A673 (cell line): ENCODE data around the gene MPP4. TPM values are rescaled to one million over a fixed set of nuclear protein-coding genes. Genes with fewer than 3 reads are reported as not detected.

Source experiments
- BruUV-seq: library from RNA; stranded (reverse); fragments of 400-500 nt; replicated peaks from 2 replicates; lab custom pipeline; 2021; lab: Mats Ljungman, UMichigan
- CTCF ChIA-PET: fragments of 300-600 bp; sonication (Branson Sonifier 250); formaldehyde crosslinking; loops from one replicate; lab custom pipeline; 2022; ENCODE audit warnings: antibody characterized with exemption; lab: Charles Lee
- POLR2A ChIA-PET: fragments of 300-600 bp; sonication (Branson Sonifier 250); formaldehyde crosslinking; loops from one replicate; lab custom pipeline; 2022; ENCODE audit warnings: antibody characterized with exemption; ENCODE audit not compliant: low non-redundant PET; lab: Charles Lee
- DNase-seq: peaks from one replicate; pipeline ENCODE4 v3.0.0-alpha.2; 2015; ENCODE audit warnings: low spot score
- H3K27ac ChIP-seq: fragments of 200-600 bp; sonication (generic); 2 replicates; pipeline ENCODE4 v1.5.1; 2016; ENCODE audit warnings: mixed run types, low read depth, mild to moderate bottlenecking, mixed read lengths, antibody characterized with exemption, low read length; ENCODE audit not compliant: poor library complexity, severe bottlenecking
- H3K27me3 ChIP-seq: fragments of 200-600 bp; sonication (generic); replicated peaks from 2 replicates; pipeline ENCODE4 v1.6.1; 2017; ENCODE audit warnings: mixed run types, low read depth, mild to moderate bottlenecking, mixed read lengths, antibody characterized with exemption, low read length; ENCODE audit not compliant: insufficient read depth, poor library complexity
- H3K36me3 ChIP-seq: fragments of 200-600 bp; sonication (generic); 2 replicates; pipeline ENCODE4 v1.6.1; 2016; ENCODE audit warnings: mixed run types, mild to moderate bottlenecking, mixed read lengths, antibody characterized with exemption, low read length; ENCODE audit not compliant: insufficient read depth, poor library complexity, severe bottlenecking
- H3K4me1 ChIP-seq: fragments of 200-600 bp; sonication (generic); 2 replicates; pipeline ENCODE4 v1.6.1; 2017; ENCODE audit warnings: mixed run types, mild to moderate bottlenecking, mixed read lengths, antibody characterized with exemption, low read length; ENCODE audit not compliant: insufficient read depth, poor library complexity, severe bottlenecking
- H3K4me3 ChIP-seq: fragments of 200-600 bp; sonication (generic); 2 replicates; pipeline ENCODE4 v1.5.1; 2016; ENCODE audit warnings: low read depth, mixed run types, mild to moderate bottlenecking, mixed read lengths, low read length; ENCODE audit not compliant: poor library complexity, severe bottlenecking
- H3K9me3 ChIP-seq: fragments of 200-600 bp; sonication (generic); 2 replicates; pipeline ENCODE4 v1.6.1; 2016; ENCODE audit warnings: mixed run types, low read depth, mild to moderate bottlenecking, mixed read lengths, antibody characterized with exemption, low read length; ENCODE audit not compliant: poor library complexity, severe bottlenecking
- CTCF ChIP-seq: fragments of 300-800, 200-600 bp; sonication (generic); conservative IDR thresholded peaks from 2 replicates; pipeline ENCODE4 v1.5.1; 2017; ENCODE audit warnings: low read depth, mild to moderate bottlenecking, antibody characterized with exemption, low read length, moderate library complexity, mixed read lengths
- EZH2 ChIP-seq: fragments of 200-600 bp; sonication (generic); IDR thresholded peaks from 2 replicates; pipeline ENCODE4 v1.6.1; 2017; ENCODE audit warnings: borderline replicate concordance, low read depth, mild to moderate bottlenecking, mixed read lengths, antibody characterized with exemption, low read length; ENCODE audit not compliant: poor library complexity, severe bottlenecking
- intact Hi-C: fragments of 100-400 bp; cut with micrococcal nuclease; formaldehyde crosslinking; loops from one replicate; pipeline ENCODE4 v1.10.0; 2022; ENCODE audit not compliant: unreplicated experiment
- total RNA-seq: library from RNA; stranded (reverse); gene quantifications from 2 replicates; pipeline ENCODE4 v1.2.3, GENCODE V29; 2021

MPP4 gene
- total RNA-seq, 1 experiment from 2014 or later = 1.6 TPM

- intact Hi-C loops = no loop called here
- Histone ChIP-seq H3K4me1 (no peaks in the 10 kb centered on the region), H3K4me3 (no peak overlapping the region), H3K27me3 (no peaks in the 10 kb centered on the region), H3K27ac (no peak overlapping the region), H3K36me3 (no peaks in the 10 kb centered on the region), H3K9me3 (no peaks in the 10 kb centered on the region)
- ChIA-PET CTCF (no interaction called here), POLR2A (no interaction called here)
- DNase-seq = no peak
- no TSS peak for BruUV-seq
- TF ChIP-seq EZH2 (no peak), CTCF (no peak)
Measured at GRCh38 chr2:201660293-201660895, 38.0 kb downstream of the MPP4 start.

GRCh38 chr2:201656740-201657139 is 41.7 kb downstream of the MPP4 start:
- intact Hi-C loops = no loop called here
- no peak overlapping the region for H3K4me3 ChIP-seq
- H3K4me1 ChIP-seq = peaks cover 6% of the 10 kb centered on the region
- H3K27me3 ChIP-seq = no peaks in the 10 kb centered on the region
- POLR2A ChIA-PET = no interaction called here
- CTCF ChIA-PET = no interaction called here
- H3K9me3 ChIP-seq = no peaks in the 10 kb centered on the region
- no peak for TF ChIP-seq CTCF
- TF ChIP-seq EZH2 = no peak
- H3K27ac ChIP-seq = no peak overlapping the region
- no peak for DNase-seq
- no peaks in the 10 kb centered on the region for H3K36me3 ChIP-seq
- BruUV-seq = no TSS peak

- TF ChIP-seq EZH2 (no peak), CTCF (no peak)
- Histone ChIP-seq H3K9me3 (no peaks in the 10 kb centered on the region), H3K27me3 (no peaks in the 10 kb centered on the region), H3K27ac (no peak overlapping the region), H3K36me3 (no peaks in the 10 kb centered on the region), H3K4me1 (peaks cover 6% of the 10 kb centered on the region), H3K4me3 (no peak overlapping the region)
- DNase-seq = no peak
- CTCF ChIA-PET = no interaction called here
- POLR2A ChIA-PET = no interaction called here
- intact Hi-C loops = no loop called here
- no TSS peak for BruUV-seq
Measured at GRCh38 chr2:201656102-201656501, 42.3 kb downstream of the MPP4 start.
